ENCODE results near the gene B4GALNT4.

DNA sequence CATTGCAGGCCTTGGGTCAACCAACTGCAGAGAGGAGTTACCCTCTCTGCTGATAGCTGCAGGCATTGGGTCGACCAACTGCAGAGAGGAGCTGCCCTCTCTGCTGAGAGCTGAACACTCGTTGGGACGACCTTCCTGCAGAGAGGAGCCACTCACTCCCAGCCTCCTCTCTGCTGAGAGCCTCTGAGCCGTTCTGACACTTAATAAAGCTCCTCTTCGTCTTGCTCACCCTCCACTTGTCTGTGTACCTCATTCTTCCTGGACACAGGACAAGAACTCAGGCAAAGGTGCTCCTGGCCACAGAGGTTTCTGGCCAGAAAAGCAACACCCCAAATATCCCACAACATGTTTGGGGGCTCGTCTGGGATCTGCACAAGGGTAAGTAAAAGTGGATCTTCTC lies 17.2 kb downstream of the B4GALNT4 start:
- TF ChIP-seq, protein P1, sequence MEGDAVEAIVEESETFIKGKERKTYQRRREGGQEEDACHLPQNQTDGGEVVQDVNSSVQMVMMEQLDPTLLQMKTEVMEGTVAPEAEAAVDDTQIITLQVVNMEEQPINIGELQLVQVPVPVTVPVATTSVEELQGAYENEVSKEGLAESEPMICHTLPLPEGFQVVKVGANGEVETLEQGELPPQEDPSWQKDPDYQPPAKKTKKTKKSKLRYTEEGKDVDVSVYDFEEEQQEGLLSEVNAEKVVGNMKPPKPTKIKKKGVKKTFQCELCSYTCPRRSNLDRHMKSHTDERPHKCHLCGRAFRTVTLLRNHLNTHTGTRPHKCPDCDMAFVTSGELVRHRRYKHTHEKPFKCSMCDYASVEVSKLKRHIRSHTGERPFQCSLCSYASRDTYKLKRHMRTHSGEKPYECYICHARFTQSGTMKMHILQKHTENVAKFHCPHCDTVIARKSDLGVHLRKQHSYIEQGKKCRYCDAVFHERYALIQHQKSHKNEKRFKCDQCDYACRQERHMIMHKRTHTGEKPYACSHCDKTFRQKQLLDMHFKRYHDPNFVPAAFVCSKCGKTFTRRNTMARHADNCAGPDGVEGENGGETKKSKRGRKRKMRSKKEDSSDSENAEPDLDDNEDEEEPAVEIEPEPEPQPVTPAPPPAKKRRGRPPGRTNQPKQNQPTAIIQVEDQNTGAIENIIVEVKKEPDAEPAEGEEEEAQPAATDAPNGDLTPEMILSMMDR (conservative IDR thresholded peaks at IDR 0.05; ENCODE audit: low read depth, low read length): no peak
- TF ChIP-seq RCOR1 (IDR thresholded peaks at IDR 0.05; ENCODE audit: insufficient replicate concordance, low read length) (no peak), MAFK (IDR thresholded peaks at IDR 0.05; ENCODE audit: low read depth, low read length) (no peak), RAD21 (IDR thresholded peaks at IDR 0.05; ENCODE audit: low read length) (no peak), MXI1 (IDR thresholded peaks at IDR 0.05; ENCODE audit: borderline replicate concordance, low read depth, low read length) (no peak), POLR2A (IDR thresholded peaks at IDR 0.05; ENCODE audit: low read depth, low read length) (no peak), SMC3 (IDR thresholded peaks at IDR 0.05; ENCODE audit: low read depth, low read length) (no peak), CHD1 (IDR thresholded peaks at IDR 0.05; ENCODE audit: low read depth, low read length) (no peak), RFX5 (IDR thresholded peaks at IDR 0.05; ENCODE audit: low read depth, low read length) (no peak), MAZ (IDR thresholded peaks at IDR 0.05; ENCODE audit: borderline replicate concordance, low read depth, low read length) (no peak), FOS (IDR thresholded peaks at IDR 0.05; ENCODE audit: low read depth, low read length) (no peak)
- TF ChIP-seq, protein P2, sequence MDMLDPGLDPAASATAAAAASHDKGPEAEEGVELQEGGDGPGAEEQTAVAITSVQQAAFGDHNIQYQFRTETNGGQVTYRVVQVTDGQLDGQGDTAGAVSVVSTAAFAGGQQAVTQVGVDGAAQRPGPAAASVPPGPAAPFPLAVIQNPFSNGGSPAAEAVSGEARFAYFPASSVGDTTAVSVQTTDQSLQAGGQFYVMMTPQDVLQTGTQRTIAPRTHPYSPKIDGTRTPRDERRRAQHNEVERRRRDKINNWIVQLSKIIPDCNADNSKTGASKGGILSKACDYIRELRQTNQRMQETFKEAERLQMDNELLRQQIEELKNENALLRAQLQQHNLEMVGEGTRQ (IDR thresholded peaks at IDR 0.05; ENCODE audit: low read depth, low read length): no peak
